Keratinocyte (primary cell): ENCODE data around the gene RNU6-9. TPM values are rescaled to one million over a fixed set of nuclear protein-coding genes. Genes with fewer than 3 reads are reported as not detected.

Experiments used
- DNase-seq: peaks from one replicate; pipeline ENCODE4 v3.0.0-alpha.2; 2011; ENCODE audit warnings: low read depth, missing footprints, low spot score
- FAIRE-seq: peaks from 2 replicates; lab custom pipeline; 2011; peaks lifted over from hg19 to GRCh38; lab: Jason Lieb, UNC
- H2AFZ ChIP-seq: 2 replicates; pipeline ENCODE4 v1.6.0; 2012; ENCODE audit warnings: low read length, control low read depth, inconsistent platforms; ENCODE audit not compliant: control insufficient read depth
- H3K27ac ChIP-seq: 2 replicates; pipeline ENCODE4 v1.5.1; 2011; ENCODE audit warnings: low read length; ENCODE audit not compliant: control insufficient read depth, insufficient read depth
- H3K27me3 ChIP-seq: 3 replicates; pipeline ENCODE4 v1.6.0; 2011; ENCODE audit warnings: low read length; ENCODE audit not compliant: control insufficient read depth, insufficient read depth; ENCODE audit errors: extremely low read depth
- H3K36me3 ChIP-seq, 2 experiments: 2 replicates in 1 of 2; 3 replicates in 1 of 2; pipeline ENCODE4 v1.5.1; 2011; ENCODE audit warnings: low read length in 2 of 2, mild to moderate bottlenecking in 1 of 2; ENCODE audit not compliant: control insufficient read depth in 2 of 2, insufficient read depth in 2 of 2; ENCODE audit errors: extremely low read depth in 1 of 2
- H3K4me1 ChIP-seq: 3 replicates; pipeline ENCODE4 v1.5.1; 2011; ENCODE audit warnings: low read length; ENCODE audit not compliant: control insufficient read depth, insufficient read depth; ENCODE audit errors: extremely low read depth
- H3K4me2 ChIP-seq: 3 replicates; pipeline ENCODE4 v1.6.0; 2011; ENCODE audit warnings: low read depth, low read length; ENCODE audit not compliant: control insufficient read depth, insufficient read depth; ENCODE audit errors: extremely low read depth
- H3K4me3 ChIP-seq, 3 experiments: fragments of 200-600 bp in 1 of 3; sonication (generic) in 1 of 3; 2 replicates in 2 of 3; 3 replicates in 1 of 3; pipeline ENCODE4 v1.5.1; 2011 to 2016; ENCODE audit warnings: low read length in 3 of 3, mild to moderate bottlenecking in 3 of 3, control low read depth in 2 of 3, inconsistent platforms in 1 of 3, low read depth in 1 of 3, mixed read lengths in 1 of 3, mixed run types in 1 of 3, moderate library complexity in 1 of 3; ENCODE audit not compliant: control insufficient read depth in 2 of 3, insufficient read depth in 2 of 3; ENCODE audit errors: extremely low read depth in 1 of 3
- H3K79me2 ChIP-seq: 2 replicates; pipeline ENCODE4 v1.6.0; 2012; ENCODE audit warnings: low read length; ENCODE audit not compliant: control insufficient read depth, insufficient read depth
- H3K9ac ChIP-seq: 3 replicates; pipeline ENCODE4 v1.6.0; 2011; ENCODE audit warnings: low read length; ENCODE audit not compliant: control insufficient read depth, insufficient read depth; ENCODE audit errors: extremely low read depth
- H3K9me1 ChIP-seq: 3 replicates; pipeline ENCODE4 v1.6.0; 2011; ENCODE audit warnings: low read length; ENCODE audit not compliant: control insufficient read depth, insufficient read depth; ENCODE audit errors: extremely low read depth
- H3K9me3 ChIP-seq: 2 replicates; pipeline ENCODE4 v1.5.1; 2012; ENCODE audit warnings: low read depth, low read length; ENCODE audit not compliant: control insufficient read depth
- H4K20me1 ChIP-seq: 3 replicates; pipeline ENCODE4 v1.6.0; 2011; ENCODE audit warnings: low read length; ENCODE audit not compliant: control insufficient read depth, insufficient read depth; ENCODE audit errors: extremely low read depth
- EZH2 ChIP-seq: IDR thresholded peaks from one replicate; pipeline ENCODE4 v1.6.1; 2012; ENCODE audit warnings: inconsistent platforms, mild to moderate bottlenecking, low read length, moderate library complexity
- dilution Hi-C: fragments of 300-500 bp; cut with MboI; formaldehyde crosslinking; loops from one replicate; pipeline ENCODE4 v1.7.0; 2020; ENCODE audit warnings: low sequenced_read_pairs; ENCODE audit not compliant: extremely low pct_ligation_motif_present
- polyA plus RNA-seq, 5 experiments: library from polyadenylated mRNA; depleted of rRNA in 3 of 5; stranded (reverse) in 3 of 5; stranded (forward) in 1 of 5; unstranded in 1 of 5; fragments of >200 nt; gene quantifications; 1 replicate in 1 of 5; 2 replicates in 3 of 5; 3 replicates in 1 of 5; pipeline versions ENCODE4 v1.2.1 to v1.2.3, GENCODE V29; 2011 to 2012; ENCODE audit warnings: missing spikeins in 2 of 5, low read depth in 1 of 5, low replicate concordance in 1 of 5
- TF ChIP-seq, protein P1 (sequence below), 3 experiments: IDR thresholded peaks in 1 of 3; conservative IDR thresholded peaks in 1 of 3; optimal IDR thresholded peaks in 1 of 3; 2 replicates in 2 of 3; 3 replicates in 1 of 3; pipeline versions ENCODE3 to v1.5.1; 2011; ENCODE audit warnings: low read length in 3 of 3, mild to moderate bottlenecking in 3 of 3, moderate library complexity in 2 of 3, control low read depth in 1 of 3, inconsistent platforms in 1 of 3; ENCODE audit not compliant: insufficient read depth in 2 of 3; ENCODE audit errors: extremely low read depth in 1 of 3

Gene RNU6-9
- polyA plus RNA-seq, 1 donor (not counting 4 experiments of a cell fraction or from before 2014, with no cell fraction given) = not detected

DNA sequence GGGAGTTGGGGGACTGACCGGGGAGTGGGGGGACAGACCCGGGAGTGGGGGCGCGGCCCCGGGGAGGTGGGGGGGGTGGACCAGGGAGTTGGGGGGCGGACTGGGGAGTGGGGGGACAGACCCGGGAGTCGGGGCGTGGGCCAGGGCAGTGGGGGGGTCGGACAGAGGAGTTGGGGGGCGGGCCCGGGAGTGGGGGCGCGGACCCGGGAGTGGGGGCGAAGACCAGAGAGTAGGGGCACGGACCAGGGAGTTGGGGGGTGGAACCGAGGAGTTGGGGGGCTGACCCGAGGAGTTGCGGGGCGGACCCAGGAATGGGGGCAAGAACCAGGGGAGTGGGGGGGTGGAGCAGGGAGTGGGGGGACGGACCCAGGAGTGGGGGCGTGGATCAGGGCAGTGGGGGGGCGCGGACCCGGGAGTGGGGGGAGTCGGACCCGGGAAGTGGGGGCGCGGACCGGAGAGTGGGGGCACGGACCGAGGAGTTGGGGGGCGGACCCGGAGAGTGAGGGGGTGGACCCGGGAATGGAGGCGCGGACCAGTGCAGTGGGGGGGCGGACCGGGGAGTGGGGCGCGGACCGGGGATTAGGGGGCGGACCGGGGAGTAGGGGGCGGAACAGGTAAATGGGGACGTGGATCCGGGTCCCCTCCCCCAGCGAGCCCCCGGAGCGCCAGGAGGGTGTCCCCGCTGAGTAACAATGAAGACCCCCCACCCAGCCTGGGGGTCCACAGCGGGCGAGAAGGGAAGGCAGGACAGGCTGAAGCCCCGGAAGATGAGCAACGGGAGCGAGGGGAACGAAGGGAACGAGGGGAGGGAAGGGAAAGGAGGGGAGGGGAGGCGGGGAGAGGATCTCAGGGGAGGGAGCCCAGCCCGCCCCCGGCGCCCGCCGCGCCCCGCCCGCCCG lies 19.1 kb downstream of the RNU6-9 start:
- no peaks in the 10 kb centered on the region for H3K9me3 ChIP-seq
- peak overlapping the region; percentile 69 to 84 (median 79) for H3K4me3 ChIP-seq
- H3K4me1 ChIP-seq = peaks cover 7% of the 10 kb centered on the region
- peaks cover 28% of the 10 kb centered on the region for H3K79me2 ChIP-seq
- TF ChIP-seq, protein P1, sequence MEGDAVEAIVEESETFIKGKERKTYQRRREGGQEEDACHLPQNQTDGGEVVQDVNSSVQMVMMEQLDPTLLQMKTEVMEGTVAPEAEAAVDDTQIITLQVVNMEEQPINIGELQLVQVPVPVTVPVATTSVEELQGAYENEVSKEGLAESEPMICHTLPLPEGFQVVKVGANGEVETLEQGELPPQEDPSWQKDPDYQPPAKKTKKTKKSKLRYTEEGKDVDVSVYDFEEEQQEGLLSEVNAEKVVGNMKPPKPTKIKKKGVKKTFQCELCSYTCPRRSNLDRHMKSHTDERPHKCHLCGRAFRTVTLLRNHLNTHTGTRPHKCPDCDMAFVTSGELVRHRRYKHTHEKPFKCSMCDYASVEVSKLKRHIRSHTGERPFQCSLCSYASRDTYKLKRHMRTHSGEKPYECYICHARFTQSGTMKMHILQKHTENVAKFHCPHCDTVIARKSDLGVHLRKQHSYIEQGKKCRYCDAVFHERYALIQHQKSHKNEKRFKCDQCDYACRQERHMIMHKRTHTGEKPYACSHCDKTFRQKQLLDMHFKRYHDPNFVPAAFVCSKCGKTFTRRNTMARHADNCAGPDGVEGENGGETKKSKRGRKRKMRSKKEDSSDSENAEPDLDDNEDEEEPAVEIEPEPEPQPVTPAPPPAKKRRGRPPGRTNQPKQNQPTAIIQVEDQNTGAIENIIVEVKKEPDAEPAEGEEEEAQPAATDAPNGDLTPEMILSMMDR (optimal IDR thresholded peaks at IDR 0.05 in 1 of 3, IDR thresholded peaks at IDR 0.05 in 1 of 3, conservative IDR thresholded peaks at IDR 0.05 in 1 of 3; ENCODE audit: extremely low read depth in 1 of 3, insufficient read depth in 2 of 3, low read length in 3 of 3) = no peak
- no peak for TF ChIP-seq EZH2
- peaks cover 7% of the 10 kb centered on the region for H3K27me3 ChIP-seq
- no peak overlapping the region for H3K4me2 ChIP-seq
- H4K20me1 ChIP-seq = peaks cover 6% of the 10 kb centered on the region
- no peak for DNase-seq
- FAIRE-seq = no peak
- peak overlapping the region; percentile 37 for H2AFZ ChIP-seq
- no peaks in the 10 kb centered on the region for H3K36me3 ChIP-seq
- peak overlapping the region; percentile 82 for H3K9ac ChIP-seq
- peak overlapping the region; percentile 56 for H3K27ac ChIP-seq
- dilution Hi-C loops = no loop called here
- no peaks in the 10 kb centered on the region for H3K9me1 ChIP-seq

DNA sequence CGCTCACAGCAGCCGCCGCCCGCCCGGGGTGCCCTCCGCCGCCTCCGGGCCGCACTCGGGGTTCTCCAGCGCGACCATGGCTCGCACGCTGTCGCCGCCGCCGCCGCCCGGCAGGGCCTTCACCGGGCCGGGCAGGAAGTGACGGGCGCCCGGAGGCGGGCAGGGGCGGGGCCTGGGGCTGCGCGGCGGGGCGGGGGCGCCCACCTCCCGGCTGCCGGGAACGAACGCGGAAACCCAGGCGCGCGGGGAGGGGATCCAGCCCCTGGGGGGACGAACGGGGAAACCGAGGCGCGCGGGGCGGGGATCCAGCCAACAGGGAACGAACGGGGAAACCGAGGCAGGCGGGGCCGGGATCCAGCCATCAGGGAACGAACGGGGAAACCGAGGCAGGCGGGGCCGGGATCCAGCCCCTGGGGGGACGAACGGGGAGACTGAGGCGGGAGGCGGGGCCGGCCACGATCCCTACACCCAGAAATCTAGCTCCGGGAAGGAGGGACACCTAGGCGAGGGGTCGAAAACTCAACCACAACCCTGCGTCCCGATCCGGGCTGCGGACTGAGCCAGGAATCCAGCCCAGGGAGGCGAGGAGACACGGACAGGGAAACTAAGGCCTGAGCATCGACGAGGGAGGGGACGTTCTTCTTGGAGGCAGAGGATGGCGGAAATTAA lies 19.9 kb downstream of the RNU6-9 start, which contains the start of gene R3HDM4:
Gene R3HDM4 (minus strand): TSS at position 140 of the 669 bp plus-strand sequence. CDS start 62 bp downstream, at position 78.
- DNase-seq = no peak
- Histone ChIP-seq H3K36me3 (no peaks in the 10 kb centered on the region), H3K9ac (peak within 1 kb of the TSS; percentile 82), H3K4me2 (peak within 1 kb of the TSS; percentile 85), H3K9me1 (no peaks in the 10 kb centered on the region), H3K9me3 (no peaks in the 10 kb centered on the region), H2AFZ (peak within 1 kb of the TSS; percentile 74), H3K4me3 (peak within 1 kb of the TSS; percentile 73 to 84 (median 79)), H3K27me3 (peaks cover 15% of the 10 kb centered on the region), H3K79me2 (peaks cover 22% of the 10 kb centered on the region), H3K4me1 (peaks cover 8% of the 10 kb centered on the region), H3K27ac (peak within 1 kb of the TSS; percentile 64), H4K20me1 (peaks cover 4% of the 10 kb centered on the region)
- dilution Hi-C loops = no loop called here
- peak; percentile 26 for FAIRE-seq
- TF ChIP-seq EZH2 = no peak
- TF ChIP-seq, protein P1 (optimal IDR thresholded peaks at IDR 0.05 in 1 of 3, IDR thresholded peaks at IDR 0.05 in 1 of 3, conservative IDR thresholded peaks at IDR 0.05 in 1 of 3; ENCODE audit: extremely low read depth in 1 of 3, insufficient read depth in 2 of 3, low read length in 3 of 3) = no peak
